Right lung (tissue), 5 donors: ENCODE measurements around the gene GSTM3. TPM values are rescaled to one million over a fixed set of nuclear protein-coding genes. Genes with fewer than 3 reads are reported as not detected.
"Not testable (repeated sequence)": the region's sequence is repeated elsewhere in the genome, so short reads cannot be mapped to it uniquely, and the experiment has no call there.

Experiments used
- DNase-seq, 2 donors: peaks; one replicate each; pipeline ENCODE4 v3.0.0-alpha.2; 2013
- polyA plus RNA-seq, 5 donors: library from polyadenylated mRNA; unstranded; fragments of 120-200 nt; gene quantifications; one replicate each; pipeline versions ENCODE4 v1.2.1 to v1.2.3, GENCODE V29; 2013; ENCODE audit warnings: inconsistent platforms in 1 of 5, low replicate concordance in 1 of 5; ENCODE audit not compliant: insufficient read length in 5 of 5, insufficient read depth in 1 of 5

Gene GSTM3
- polyA plus RNA-seq, 5 donors = 101 to 145 (median 121) TPM

DNA sequence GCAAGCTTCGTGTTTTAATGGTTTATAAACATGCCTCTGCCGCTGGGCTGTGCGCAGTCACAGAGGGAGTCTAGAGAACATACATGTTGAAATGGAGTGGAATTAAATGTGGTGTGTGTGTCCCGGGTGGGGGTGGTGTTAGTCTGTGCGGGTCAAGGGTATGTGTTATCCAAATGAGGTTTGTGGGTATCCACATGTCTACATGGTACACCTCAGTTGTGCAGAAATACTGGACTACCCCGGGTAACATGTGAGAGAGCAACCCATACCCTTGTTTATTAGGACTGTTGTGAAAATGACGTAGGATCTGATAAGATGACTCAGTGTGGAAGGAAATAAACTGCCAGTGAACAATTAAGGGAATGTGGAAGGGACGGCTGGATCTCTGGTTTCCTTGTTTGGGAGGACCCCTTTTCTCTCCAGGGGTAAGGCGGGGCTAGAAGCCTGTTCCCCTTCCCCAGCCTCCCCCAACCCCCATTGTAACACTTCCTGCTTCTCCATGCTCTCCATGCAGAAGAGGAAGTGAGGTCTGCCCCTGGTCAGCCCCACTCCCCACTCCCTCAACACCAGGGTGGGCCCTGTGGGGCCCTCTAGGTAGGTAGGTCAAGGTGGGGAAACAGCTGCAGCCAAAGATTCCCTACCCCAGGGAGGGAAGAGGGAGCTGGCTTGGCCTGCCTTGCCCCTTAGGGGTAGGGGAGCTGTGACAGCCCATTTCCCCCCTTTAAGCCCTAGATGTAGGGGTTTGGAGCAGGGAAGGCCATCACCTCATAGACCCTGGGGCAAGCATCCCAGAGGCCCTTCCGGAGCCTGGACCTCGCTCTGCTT, 22.2 kb upstream of the GSTM3 start:
- DNase-seq = no peak

DNA sequence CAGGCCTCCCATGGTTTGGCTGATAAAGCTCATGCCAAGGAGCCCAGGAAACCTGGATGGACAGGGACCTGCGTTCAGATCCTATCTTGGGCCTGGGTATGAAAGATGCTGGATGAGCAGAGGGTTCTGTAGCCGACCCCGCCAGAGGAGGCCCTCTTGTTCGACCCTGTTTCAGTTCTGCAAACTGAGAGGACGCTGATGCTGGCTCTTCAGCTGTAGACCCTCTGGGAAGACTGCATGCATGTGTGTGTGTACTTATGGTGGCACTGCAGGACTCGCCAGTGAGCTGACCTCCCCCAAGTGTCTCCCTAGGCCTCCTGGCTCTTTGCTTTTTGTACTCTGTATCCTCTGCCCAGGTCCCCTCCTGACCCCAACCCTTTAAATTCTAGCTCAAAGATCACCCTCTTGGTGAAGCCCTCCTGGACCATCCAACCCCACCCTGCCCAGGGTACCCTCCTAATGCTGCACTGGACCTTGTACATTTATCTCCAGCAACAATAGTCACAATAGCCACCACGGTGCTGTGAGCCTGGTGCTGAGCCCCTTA, 21.3 kb upstream of the GSTM3 start:
- DNase-seq = no peak

DNA sequence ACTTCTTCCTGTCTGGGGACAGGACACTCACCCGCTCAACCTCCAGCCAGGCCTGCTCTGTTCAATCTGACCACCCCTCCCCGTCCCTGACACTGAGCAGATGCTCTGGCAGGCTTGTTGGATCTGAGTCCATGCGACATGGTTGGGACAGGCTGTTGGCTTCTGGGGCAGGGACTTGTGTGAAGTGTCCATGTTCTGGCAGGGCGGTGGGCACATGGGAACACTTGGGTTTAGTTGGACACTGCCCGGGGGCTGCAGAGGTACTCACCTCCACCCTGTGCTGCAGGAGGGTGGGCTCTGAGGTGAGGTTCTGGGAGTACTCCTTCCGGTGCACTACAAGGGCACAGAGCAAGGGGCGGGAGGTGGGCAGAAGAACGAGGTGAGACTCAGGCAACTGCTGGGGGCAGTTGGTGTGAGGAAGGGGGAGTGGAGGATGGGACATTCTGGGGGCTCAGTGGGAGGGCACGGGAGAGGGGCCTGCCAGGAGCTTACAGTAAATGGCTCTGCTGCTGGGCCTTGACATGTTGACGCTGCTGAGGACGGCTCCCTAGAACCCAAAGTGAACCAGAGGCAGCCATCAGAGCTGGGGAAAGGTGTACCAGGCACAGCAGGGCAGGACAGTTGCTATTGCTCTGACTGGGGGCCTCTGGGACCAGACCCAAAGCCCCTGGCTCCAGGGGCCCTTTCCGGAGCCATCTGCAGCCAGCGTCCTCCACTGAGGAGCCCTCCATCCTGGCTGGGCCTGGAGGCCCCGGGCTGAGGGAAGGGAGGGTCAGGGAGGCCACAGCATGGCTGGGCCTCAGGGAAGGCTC, 20.6 kb upstream of the GSTM3 start:
- DNase-seq = no peak

DNA sequence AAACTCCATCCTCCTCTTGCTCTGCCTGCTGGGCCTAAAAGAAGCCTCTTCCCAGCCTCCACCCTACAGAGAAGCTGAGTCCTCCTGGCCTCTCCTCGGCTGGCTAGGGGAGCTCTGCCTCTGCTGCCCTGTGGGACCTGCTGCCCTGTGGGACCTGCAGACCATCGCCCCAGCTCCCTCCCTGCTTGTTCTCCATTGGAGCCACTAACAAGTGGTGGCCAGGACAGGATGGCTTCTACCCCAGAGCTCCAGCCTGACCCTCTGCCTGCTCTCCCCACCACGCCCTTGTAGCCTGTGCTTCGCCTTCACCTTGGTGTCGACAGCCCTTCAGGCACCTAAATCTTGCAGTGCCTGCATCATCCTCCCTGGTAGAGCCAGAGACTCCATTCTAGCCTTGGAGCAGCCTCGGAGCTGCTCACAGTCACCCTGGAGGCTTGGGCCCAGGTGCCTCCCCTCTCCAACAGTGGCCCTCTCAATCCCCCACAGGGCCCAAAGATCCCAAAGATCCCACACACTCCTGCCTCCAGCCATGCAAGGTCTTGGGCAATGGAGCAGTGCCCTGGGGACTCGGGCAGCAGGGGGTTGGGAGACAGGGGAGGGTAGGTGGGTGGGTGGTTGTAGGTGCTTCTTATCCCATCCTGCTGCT, 19.9 kb upstream of the GSTM3 start:
- no peak for DNase-seq

DNA sequence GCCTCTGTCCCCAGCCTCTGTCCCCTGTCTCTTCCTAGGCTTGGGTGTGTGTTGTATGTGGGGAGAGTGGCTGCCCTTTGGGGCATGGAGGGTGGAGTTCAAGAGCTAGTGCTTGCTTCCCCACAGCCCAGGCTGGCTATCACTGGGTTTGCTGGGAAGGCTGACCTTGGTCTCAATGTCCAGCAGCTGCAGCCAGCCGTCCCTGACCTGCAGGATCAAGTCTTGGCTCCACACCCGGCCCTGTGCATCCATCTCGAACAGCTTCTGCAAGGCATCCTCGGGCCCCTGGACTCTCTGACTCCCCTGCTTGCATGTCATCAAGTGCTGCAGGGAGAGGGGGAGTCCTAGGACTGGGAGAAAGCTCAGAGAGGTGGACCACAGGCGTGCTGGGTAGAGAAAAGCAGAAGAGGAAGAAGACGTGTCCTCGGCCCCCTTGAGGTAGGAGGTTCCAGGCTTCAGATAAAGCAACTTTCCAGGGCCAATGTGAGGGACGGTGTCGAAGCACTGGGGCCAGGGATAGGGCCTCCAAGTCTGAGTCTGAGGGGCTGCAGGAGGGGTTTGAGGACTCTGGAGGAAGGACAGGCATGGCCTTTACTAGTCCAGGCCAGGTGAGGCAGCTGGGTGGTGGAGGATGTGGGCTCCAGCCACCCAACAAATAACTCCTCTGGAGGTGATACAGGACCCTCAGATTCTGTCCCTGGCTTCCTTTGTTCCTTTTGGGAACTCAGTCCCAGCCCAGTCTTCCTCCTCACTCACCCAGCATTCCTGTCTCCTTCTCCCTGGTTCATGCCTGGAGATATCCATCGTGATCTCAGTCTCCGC, 18.9 kb upstream of the GSTM3 start:
- no peak for DNase-seq

DNA sequence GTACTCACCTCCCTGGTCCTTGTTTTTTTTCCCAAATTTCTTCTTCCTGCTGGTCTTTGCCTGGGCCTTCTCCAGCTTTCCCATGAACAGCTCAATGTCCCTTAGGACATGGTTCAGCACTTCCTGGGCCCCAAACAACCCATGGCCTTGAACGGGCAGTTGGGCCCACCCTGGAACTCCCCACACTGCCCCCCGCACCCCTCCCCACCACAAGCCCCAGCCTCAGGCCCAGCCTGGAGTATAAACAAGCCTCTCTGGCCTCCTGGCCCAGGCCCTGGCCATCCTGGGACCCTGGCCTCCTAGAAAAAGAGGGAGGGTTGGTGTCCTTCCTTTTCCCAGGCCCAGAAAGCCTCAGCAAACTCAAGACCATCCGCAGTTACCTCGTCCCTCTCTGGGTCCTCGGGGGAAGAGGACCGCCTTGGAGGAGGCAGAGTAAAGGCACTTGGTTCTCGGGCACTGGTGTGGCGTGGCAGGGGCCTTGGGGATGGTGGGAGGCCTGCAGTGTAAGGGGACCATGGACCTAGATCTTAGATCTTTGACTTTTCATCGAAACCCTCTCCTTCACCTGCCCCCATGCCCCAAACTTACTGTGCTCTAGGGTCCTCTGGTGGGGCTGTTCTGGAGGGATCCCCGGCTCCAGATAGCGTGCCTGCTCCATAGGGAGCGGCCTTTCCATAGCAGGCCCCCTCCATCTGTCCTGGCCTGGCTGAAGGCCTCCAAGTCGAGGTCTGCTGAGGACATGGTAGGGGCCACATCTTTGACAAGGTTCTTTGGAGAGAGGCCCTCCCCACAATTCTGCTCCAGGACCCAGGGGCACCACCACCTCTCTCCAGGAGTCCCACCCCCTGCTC, 17.3 kb upstream of the GSTM3 start:
- DNase-seq = no peak

DNA sequence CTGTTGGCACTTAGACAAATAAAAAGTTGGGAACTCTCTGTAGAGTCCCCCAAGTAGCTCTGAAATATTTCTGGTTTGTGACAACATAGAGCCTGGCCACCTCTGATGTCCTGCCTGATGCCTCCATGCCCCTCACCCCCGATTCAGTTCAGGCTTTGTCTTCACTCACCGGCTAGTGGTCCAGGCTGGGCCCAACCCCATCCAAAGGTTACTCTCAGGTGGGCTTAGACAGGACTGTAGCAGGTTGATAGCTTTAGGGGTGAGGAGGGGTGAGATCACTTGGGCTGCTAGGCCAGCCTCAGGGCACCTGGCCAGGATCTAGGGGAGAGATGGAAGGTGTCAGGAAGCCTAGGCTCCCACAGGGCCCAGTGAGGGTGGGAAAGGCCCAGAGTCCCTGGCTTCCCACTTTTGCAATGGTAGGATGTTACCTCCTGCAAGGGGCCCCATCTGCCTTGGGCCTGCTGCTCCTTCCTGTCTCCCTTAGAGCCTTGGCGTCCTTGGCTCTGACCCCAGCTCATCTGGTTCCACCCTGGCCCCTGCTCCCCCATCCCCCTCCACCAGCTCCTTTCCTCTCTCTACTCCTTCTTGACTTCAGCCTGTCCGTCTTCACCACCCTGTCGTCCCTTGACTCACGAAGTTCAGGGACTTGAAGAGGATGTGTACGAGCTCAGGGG, 16.1 kb upstream of the GSTM3 start:
- no peak for DNase-seq

DNA sequence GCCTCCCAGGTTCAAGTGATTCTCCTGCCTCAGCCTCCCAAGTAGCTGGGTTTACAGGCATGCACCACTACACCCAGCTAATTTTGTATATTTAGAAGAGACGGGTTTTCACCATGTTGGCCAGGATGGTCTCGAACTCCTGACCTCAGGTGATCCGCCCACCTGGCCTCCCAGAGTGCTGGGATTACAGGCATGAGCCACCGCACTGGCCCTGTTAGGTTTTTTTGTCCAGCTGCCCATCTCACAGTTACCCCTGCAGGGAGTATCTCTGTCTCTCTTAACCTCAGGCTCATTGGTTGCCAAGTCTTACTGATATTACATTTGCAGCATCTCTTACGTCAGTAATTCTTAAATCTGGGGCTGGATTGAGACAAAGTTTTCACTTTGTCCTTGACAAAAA, 15.5 kb upstream of the GSTM3 start:
- DNase-seq = not testable (repeated sequence)

DNA sequence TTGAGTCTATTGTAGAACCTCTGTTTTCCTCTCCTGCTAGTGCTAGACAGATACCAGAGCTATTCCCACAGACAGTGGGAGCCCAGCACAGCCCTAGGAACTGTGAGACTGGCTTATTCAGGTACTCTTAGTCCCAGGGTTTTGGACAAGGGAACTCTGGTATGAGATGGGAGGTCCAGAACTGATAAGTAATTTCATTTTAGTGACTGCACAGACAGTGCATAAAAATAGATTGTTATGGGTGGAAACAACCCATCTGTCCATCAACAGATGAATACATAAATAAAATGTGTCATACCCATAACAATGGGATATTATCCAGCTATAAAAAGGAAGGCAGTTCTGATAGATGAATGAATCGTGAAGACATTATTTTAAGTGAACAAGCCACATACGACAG, 13.9 kb upstream of the GSTM3 start:
- no peak for DNase-seq

DNA sequence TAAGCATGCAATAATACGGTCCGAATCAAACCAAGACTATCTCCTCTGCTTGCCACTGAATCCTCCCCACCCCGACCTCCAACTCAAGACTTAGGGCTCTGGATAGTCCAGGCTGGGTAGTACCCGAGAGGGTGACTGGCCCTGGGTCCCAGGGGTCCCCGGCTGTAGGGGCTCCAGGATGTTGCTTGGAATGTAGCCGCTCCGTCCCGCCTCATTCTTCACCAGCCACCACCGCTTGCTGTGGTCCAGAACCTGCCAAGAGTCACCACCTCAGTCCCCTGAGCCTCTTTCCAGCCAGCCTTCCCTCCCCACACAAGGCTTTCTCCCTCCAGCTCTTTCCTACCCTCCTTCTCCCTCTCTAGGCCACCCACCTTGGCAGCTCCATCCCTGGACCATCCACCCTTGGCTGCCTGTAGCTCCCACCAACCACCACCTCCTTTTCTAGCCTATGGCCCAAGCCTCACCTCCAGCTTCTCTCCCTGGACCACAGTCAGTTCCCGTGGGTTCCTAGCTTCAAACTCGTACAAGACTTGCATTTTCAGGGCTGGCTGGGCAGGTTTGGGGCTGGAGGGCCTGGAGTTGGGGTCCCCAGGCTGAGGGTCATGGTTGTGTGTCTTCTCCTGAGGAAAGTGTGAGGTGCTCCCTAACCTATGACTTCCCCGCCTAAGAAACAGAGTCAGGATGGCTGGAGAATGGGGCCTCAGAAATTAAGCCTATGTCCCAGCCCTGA, 10.9 kb upstream of the GSTM3 start:
- DNase-seq = no peak

DNA sequence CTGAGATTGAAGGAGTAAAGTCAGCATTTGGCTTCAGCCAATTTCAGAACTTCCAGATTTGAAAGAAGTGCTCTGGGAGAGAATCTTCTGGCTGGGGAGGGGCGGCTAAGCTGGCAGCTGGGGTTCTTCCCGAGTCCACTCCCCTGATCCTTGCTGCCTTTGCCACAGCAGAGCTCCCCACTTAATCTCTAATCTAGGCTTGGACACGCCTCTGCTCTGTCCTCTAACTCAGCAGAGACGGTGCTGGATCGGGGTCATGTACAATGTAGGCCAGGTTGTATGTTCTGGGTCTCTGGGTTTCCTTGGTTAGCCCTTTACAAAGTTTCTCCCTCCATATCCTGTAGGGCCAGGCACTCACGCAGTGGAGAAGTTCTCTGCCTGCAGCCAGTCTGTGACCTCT, 10.1 kb upstream of the GSTM3 start:
- DNase-seq = no peak

DNA sequence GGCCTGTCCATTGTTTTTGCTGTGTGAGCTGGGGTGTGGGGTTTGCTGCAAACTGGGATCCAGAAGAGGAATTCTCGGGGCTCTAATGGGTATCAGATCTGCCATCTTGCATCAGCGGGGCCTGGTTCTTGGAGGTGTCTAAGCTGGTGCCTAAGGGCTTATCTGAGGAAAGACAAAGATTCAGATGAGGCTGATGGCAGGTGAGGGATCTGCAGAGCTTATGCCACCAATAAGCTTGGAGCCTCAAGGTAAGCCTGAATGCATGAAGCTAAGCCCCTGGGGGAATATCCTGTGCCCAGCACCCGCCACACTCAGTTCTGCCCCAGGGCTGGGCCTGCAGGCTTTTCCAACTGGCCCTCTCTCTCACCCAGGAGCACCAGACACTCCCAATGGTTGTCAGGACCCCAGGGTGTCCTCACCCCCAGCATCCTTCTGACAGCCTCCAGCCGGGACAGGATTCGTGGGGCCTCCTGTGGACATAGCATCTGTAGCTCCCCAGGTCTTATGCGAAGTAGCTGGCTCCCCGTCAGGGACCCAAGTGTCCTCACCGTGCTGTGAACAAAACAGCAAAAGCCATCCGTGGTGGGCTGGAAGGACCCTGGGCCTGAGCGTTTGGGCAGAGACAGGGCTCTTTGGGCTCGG, 9.5 kb upstream of the GSTM3 start:
- no peak for DNase-seq

DNA sequence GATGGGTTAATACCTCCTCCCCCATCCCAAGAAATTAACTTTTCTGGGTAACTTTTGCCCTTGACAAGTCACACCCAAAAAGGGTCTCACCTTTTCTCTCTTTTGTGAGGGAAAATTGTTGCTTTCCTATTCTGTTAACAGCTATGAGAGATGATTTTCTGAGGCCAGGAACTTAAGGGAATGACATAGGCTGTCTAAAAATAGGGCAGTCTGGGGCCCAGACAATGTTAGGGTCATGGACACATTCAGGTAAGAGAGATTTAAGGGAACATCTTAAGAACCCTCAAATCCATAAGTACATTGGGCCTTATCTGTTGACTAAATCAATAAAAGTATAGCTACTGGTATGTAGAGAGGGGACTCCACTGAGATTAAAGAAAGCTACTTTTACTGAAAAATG, 8.4 kb upstream of the GSTM3 start:
- DNase-seq = no peak

DNA sequence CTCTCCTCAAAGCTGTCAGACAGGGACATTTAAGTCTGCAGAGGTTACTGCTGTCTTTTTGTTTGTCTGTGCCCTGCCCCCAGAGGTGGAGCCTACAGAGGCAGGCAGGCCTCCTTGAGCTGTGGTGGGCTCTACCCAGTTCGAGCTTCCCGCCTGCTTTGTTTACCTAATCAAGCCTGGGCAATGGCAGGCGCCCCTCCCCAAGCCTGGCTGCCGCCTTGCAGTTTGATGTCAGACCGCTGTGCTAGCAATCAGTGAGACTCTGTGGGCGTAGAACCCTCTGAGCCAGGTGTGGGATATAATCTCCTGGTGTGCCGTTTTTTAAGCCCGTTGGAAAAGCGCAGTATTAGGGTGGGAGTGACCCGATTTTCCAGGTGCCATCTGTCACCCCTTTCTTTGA, 7.5 kb upstream of the GSTM3 start:
- DNase-seq = not testable (repeated sequence)

DNA sequence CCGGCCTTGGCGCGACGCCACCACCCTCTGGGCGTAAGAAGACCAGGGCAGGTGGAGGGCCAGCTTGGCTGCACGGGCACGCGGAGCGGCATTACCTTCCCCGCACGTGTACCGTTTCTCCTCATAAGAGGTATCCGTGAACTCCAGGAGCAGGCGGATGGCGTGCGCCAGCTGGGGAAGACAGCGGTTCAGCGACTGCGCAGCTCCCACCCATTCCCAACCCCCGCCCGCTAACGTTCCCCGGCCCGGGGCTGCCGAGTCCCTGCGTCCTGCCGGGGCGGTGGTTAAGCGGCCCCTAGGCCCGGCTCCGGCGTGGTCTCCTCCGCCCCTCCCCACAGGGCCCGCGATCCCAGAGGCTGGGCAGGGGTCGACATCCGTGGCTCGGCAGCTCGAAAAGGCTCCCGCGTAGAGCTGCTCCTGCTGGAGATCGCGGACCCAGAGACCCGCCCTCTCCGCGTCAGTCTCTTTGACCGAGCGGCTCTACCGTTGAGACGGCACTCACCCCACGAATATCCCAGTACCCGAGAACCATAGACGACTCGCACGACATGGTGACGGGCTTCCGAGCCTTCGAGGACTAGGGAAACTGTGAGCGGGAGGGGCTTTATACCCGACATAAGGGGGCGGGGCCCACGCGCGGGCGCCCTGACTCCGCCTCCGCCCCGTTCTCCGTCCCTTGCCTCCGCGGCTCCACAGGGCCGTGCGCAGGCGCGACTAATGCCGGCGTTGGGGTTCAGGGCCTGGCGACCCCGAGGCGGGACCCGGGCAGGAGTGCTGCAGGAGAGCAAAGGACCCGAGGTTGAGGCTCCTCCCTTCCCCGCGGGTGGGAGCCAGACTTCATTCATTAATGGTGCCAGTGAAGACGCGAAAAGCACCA, 862 bp downstream of the GSTM3 start:
- peak; percentile 84 to 85 for DNase-seq

DNA sequence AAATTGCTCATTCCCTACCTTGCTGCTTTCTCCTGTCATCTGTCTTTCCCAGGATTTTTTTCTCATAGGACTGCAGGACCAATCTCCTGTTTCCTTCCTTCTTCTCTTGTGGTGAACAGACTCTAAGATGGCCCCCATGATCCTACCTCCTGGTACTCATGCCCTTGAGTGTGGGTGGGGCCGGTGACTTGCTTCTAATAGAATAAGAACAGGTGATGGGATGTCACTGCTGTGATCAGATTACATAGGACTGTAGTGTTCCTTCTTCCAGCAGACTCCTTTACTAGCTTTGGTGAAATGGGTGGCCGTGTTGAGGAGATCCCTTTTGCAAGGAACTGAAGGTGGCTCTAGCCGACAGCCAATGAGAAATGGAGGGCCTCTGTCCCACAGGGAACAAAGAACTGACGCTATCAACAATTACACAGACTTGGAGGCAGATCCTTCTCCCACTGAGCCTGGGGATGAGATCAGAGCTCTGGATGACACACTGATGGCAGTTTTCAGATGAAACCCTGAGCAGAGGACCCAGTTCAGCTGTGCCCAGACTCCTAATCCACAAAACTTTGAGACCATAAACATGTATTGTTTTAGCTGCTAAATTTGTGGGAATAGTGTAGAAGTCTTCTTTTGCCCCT, 7.5 kb downstream of the GSTM3 start:
- no peak for DNase-seq

DNA sequence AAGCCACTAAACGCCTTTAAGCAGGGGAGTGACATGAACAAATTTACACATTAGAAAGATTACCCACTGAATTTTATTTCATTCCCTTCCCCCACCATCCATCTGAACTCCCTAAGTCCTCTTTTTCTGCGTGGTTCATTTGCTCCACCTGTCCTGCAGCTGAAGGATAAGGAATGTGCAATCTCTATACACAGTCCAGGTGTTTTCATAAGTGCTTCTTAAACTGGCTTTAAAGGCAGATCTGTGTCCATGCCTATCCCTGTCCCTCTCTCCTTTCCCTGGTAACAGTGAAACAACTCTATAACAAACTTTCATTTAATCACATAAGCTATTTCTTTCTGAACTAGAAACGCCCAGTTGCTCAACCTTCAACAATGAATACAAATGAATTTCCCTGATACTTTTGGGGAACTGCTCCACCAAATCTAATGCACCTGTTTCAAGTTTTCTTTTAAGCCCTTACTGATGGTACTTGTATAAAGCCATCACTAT, 8.4 kb downstream of the GSTM3 start:
- no peak for DNase-seq
